SK-N-SH (cell line): Measurements from ENCODE around the gene ABCC5. TPM values are rescaled to one million over a fixed set of nuclear protein-coding genes. Genes with fewer than 3 reads are reported as not detected.

ENCODE experiments used
- CTCF ChIA-PET: fragments of 300-600, 350-600 bp; formaldehyde crosslinking; extraction: SDS; loops from one replicate; lab custom pipeline; 2021; lab: Yijun Ruan, JAX
- POLR2A ChIA-PET: fragments of 350-600 bp; sonication (Branson Sonifier 250); formaldehyde crosslinking; extraction: SDS; loops from one replicate; lab custom pipeline; 2020; ENCODE audit warnings: antibody characterized with exemption, inconsistent platforms; lab: Yijun Ruan, JAX
- DNase-seq: peaks from one replicate; pipeline ENCODE4 v3.0.0; 2012
- H2AFZ ChIP-seq: fragments of 200-600 bp; sonication (generic); 2 replicates; pipeline ENCODE4 v1.8.1; 2016; ENCODE audit warnings: antibody characterized with exemption, mild to moderate bottlenecking, low read depth
- H3F3A ChIP-seq: fragments of 200-600 bp; sonication (generic); replicated peaks from 2 replicates; pipeline ENCODE3; 2016; ENCODE audit warnings: antibody characterized with exemption, mild to moderate bottlenecking; ENCODE audit not compliant: insufficient read depth
- H3K27ac ChIP-seq, 2 experiments: fragments of 200-500 bp in 1 of 2; fragments of 200-600 bp in 1 of 2; sonication (Bioruptor generic) in 1 of 2; sonication (generic), shearing (Covaris generic) in 1 of 2; 2 replicates each; pipeline versions ENCODE4 v1.5.1 to v1.6.1; 2014 to 2016; ENCODE audit warnings: low read depth in 2 of 2, inconsistent platforms in 1 of 2, low read length in 1 of 2, mild to moderate bottlenecking in 1 of 2, mixed read lengths in 1 of 2
- H3K27me3 ChIP-seq: fragments of 200-600 bp; sonication (generic), shearing (Covaris generic); 2 replicates; pipeline ENCODE4 v1.6.1; 2016; ENCODE audit warnings: mixed run types; ENCODE audit not compliant: insufficient read depth
- H3K36me3 ChIP-seq, 2 experiments: fragments of 200-500 bp in 1 of 2; fragments of 200-600 bp in 1 of 2; sonication (Bioruptor generic) in 1 of 2; sonication (generic) in 1 of 2; replicated peaks in 1 of 2; 2 replicates each; pipeline versions ENCODE3 to v1.5.1; 2014 to 2016; ENCODE audit warnings: low read length in 1 of 2, mild to moderate bottlenecking in 1 of 2; ENCODE audit not compliant: insufficient read depth in 2 of 2, control insufficient read depth in 1 of 2
- H3K4me1 ChIP-seq, 2 experiments: fragments of 200-500 bp in 1 of 2; fragments of 200-600 bp in 1 of 2; sonication (Bioruptor generic) in 1 of 2; sonication (generic), shearing (Covaris generic) in 1 of 2; 2 replicates each; pipeline versions ENCODE4 v1.5.1 to v1.6.1; 2014 to 2016; ENCODE audit warnings: low read depth in 1 of 2, low read length in 1 of 2, mixed run types in 1 of 2; ENCODE audit not compliant: insufficient read depth in 2 of 2, control insufficient read depth in 1 of 2
- H3K4me2 ChIP-seq: fragments of 200-600 bp; sonication (generic), shearing (Covaris generic); 2 replicates; pipeline ENCODE4 v1.6.1; 2017; ENCODE audit warnings: mixed run types
- H3K4me3 ChIP-seq, 2 experiments: fragments of 200-500 bp in 1 of 2; fragments of 200-600 bp in 1 of 2; sonication (Bioruptor generic) in 1 of 2; sonication (generic), shearing (Covaris generic) in 1 of 2; 2 replicates each; pipeline versions ENCODE4 v1.5.1 to v1.8.1; 2014 to 2016; ENCODE audit warnings: low read depth in 2 of 2, inconsistent platforms in 1 of 2, low read length in 1 of 2, mild to moderate bottlenecking in 1 of 2, mixed read lengths in 1 of 2, moderate library complexity in 1 of 2
- H3K79me2 ChIP-seq: fragments of 200-600 bp; sonication (generic); 2 replicates; pipeline ENCODE4 v1.8.1; 2017; ENCODE audit warnings: mild to moderate bottlenecking; ENCODE audit not compliant: insufficient read depth
- H3K9ac ChIP-seq: fragments of 200-600 bp; sonication (generic); 2 replicates; pipeline ENCODE4 v1.6.1; 2017; ENCODE audit warnings: mixed run types
- H3K9me2 ChIP-seq: fragments of 200-600 bp; sonication (generic); 2 replicates; pipeline ENCODE4 v1.6.1; 2017; ENCODE audit warnings: mixed run types
- H3K9me3 ChIP-seq: fragments of 200-600 bp; sonication (generic); 2 replicates; pipeline ENCODE4 v1.6.1; 2017; ENCODE audit warnings: mixed run types, mild to moderate bottlenecking, moderate library complexity
- H4K20me1 ChIP-seq: fragments of 200-600 bp; sonication (generic); 2 replicates; pipeline ENCODE4 v1.6.1; 2017; ENCODE audit warnings: mild to moderate bottlenecking, mixed run types; ENCODE audit not compliant: insufficient read depth
- ELF1 ChIP-seq: IDR thresholded peaks from 2 replicates; pipeline ENCODE4 v1.4.0; 2012
- EP300 ChIP-seq, 2 experiments: IDR thresholded peaks; 2 replicates each; pipeline versions ENCODE4 v1.4.0 to v1.6.1; 2012; ENCODE audit warnings: borderline replicate concordance in 1 of 2, low read depth in 1 of 2, low read length in 1 of 2
- EZH2phosphoT487 ChIP-seq: fragments of 200-600 bp; sonication (generic); IDR thresholded peaks from 2 replicates; pipeline ENCODE4 v1.6.1; 2017; ENCODE audit warnings: low read depth, mixed run types, mild to moderate bottlenecking, antibody characterized with exemption, moderate library complexity, borderline replicate concordance
- FOSL2 ChIP-seq: IDR thresholded peaks from 2 replicates; pipeline ENCODE4 v1.4.0; 2012; ENCODE audit warnings: low read depth, mild to moderate bottlenecking, moderate library complexity, borderline replicate concordance
- FOXJ3 ChIP-seq: sonication (generic); formaldehyde crosslinking; IDR thresholded peaks from 2 replicates; pipeline ENCODE4 v1.5.1; 2020; ENCODE audit warnings: mild to moderate bottlenecking, missing genetic modification reagents
- GATA2 ChIP-seq: sonication (generic); formaldehyde crosslinking; IDR thresholded peaks from 2 replicates; pipeline ENCODE4 v1.5.0; 2020; ENCODE audit warnings: mild to moderate bottlenecking, missing genetic modification reagents
- MEF2A ChIP-seq: IDR thresholded peaks from 2 replicates; pipeline ENCODE4 v1.4.0; 2012; ENCODE audit warnings: low read depth, borderline replicate concordance
- MXI1 ChIP-seq: IDR thresholded peaks from 2 replicates; pipeline ENCODE4 v1.6.1; 2012; ENCODE audit warnings: mild to moderate bottlenecking, low read depth, low read length, improper control_type of control experiment
- NFIC ChIP-seq: IDR thresholded peaks from 2 replicates; pipeline ENCODE4 v1.4.0; 2012; ENCODE audit warnings: borderline replicate concordance
- NRF1 ChIP-seq: IDR thresholded peaks from 2 replicates; pipeline ENCODE4 v1.6.1; 2012; ENCODE audit warnings: low read depth, mild to moderate bottlenecking, low read length
- POLR2AphosphoS5 ChIP-seq: IDR thresholded peaks from 2 replicates; pipeline ENCODE4 v1.6.1; 2012; ENCODE audit warnings: low read depth, low read length
- RAD21 ChIP-seq: IDR thresholded peaks from 2 replicates; pipeline ENCODE4 v1.6.1; 2012; ENCODE audit warnings: mild to moderate bottlenecking, low read length
- RFX5 ChIP-seq: IDR thresholded peaks from 2 replicates; pipeline ENCODE4 v1.6.1; 2012; ENCODE audit warnings: mild to moderate bottlenecking, improper control_type of control experiment, low read length
- TCF12 ChIP-seq: IDR thresholded peaks from 2 replicates; pipeline ENCODE4 v1.4.0; 2012
- WGBS: methylation state at CpG from one replicate; pipeline ENCODE4 v1.1.6; 2017; ENCODE audit warnings: low lambda C conversion rate; 5-methylcytosine and 5-hydroxymethylcytosine counted together
- polyA plus RNA-seq, 3 experiments: library from polyadenylated mRNA; depleted of rRNA; stranded (reverse); fragments of >200 nt; gene quantifications; 2 replicates each; pipeline ENCODE4 v1.2.3, GENCODE V29; 2012
- TF ChIP-seq, protein P1 (sequence below): IDR thresholded peaks from 2 replicates; pipeline ENCODE4 v1.4.0; 2012; ENCODE audit warnings: low read depth, borderline replicate concordance
- TF ChIP-seq, protein P2 (sequence below): fragments of 150-350 bp; IDR thresholded peaks from 2 replicates; pipeline ENCODE4 v1.6.1; 2016; ENCODE audit warnings: mild to moderate bottlenecking, low read depth, low read length
- TF ChIP-seq, protein P3 (sequence below): IDR thresholded peaks from 2 replicates; pipeline ENCODE4 v1.4.0; 2012; ENCODE audit warnings: low read depth, borderline replicate concordance
- TF ChIP-seq, protein P4 (sequence below): IDR thresholded peaks from 2 replicates; pipeline ENCODE4 v1.4.0; 2012; ENCODE audit warnings: low read depth
- TF ChIP-seq, protein P5 (sequence below): fragments of 200-600 bp; sonication (generic); IDR thresholded peaks from 2 replicates; pipeline ENCODE4 v1.6.1; 2017; ENCODE audit warnings: antibody characterized with exemption, mild to moderate bottlenecking, moderate library complexity

ABCC5 gene
- polyA plus RNA-seq, 1 of the 3 experiments (the other 2 are of a cell fraction), result 25.9 TPM

DNA sequence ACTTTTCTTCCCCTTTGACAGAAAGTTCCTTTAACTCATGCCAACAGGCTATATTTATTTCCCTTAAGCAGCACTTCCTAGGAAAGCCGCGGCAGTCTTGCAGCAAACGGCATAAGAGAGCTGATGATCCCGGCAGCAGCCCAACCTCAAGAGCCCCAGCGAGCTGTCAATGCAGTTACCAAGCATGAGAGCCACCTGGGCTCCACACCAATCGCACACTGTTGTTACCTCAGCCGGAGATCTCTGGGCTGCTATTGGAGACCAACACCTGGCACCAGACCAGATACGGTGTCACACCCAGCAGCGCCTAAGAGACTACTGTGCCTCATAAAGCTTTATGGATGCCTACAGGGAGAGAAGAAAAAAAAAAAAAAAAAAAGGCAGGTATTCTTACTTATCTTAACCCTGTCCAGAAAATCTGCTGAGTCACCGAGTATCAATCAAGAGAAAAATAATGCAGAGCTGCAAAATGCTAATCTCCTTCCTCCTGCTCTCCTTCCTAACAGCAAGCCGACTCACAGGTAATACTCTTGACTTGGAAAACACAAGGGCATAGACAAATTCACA is 11.7 kb downstream of the ABCC5 start:
- peaks cover 5% of the 10 kb centered on the region for H3F3A ChIP-seq
- H3K4me2 ChIP-seq, result no peak overlapping the region
- H3K9ac ChIP-seq, result no peak overlapping the region
- no peak for DNase-seq
- peaks cover 10 to 12% of the 10 kb centered on the region in 2 experiments for H3K36me3 ChIP-seq
- TF ChIP-seq, protein P1, sequence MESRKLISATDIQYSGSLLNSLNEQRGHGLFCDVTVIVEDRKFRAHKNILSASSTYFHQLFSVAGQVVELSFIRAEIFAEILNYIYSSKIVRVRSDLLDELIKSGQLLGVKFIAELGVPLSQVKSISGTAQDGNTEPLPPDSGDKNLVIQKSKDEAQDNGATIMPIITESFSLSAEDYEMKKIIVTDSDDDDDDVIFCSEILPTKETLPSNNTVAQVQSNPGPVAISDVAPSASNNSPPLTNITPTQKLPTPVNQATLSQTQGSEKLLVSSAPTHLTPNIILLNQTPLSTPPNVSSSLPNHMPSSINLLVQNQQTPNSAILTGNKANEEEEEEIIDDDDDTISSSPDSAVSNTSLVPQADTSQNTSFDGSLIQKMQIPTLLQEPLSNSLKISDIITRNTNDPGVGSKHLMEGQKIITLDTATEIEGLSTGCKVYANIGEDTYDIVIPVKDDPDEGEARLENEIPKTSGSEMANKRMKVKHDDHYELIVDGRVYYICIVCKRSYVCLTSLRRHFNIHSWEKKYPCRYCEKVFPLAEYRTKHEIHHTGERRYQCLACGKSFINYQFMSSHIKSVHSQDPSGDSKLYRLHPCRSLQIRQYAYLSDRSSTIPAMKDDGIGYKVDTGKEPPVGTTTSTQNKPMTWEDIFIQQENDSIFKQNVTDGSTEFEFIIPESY, result no peak
- TF ChIP-seq NFIC, result no peak
- no peak for TF ChIP-seq RAD21
- TF ChIP-seq POLR2AphosphoS5, result no peak
- no peak for TF ChIP-seq FOXJ3 (CRISPR knock-in tag)
- TF ChIP-seq FOSL2, result no peak
- TF ChIP-seq, protein P2, sequence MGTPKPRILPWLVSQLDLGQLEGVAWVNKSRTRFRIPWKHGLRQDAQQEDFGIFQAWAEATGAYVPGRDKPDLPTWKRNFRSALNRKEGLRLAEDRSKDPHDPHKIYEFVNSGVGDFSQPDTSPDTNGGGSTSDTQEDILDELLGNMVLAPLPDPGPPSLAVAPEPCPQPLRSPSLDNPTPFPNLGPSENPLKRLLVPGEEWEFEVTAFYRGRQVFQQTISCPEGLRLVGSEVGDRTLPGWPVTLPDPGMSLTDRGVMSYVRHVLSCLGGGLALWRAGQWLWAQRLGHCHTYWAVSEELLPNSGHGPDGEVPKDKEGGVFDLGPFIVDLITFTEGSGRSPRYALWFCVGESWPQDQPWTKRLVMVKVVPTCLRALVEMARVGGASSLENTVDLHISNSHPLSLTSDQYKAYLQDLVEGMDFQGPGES, result no peak
- TF ChIP-seq, protein P3, sequence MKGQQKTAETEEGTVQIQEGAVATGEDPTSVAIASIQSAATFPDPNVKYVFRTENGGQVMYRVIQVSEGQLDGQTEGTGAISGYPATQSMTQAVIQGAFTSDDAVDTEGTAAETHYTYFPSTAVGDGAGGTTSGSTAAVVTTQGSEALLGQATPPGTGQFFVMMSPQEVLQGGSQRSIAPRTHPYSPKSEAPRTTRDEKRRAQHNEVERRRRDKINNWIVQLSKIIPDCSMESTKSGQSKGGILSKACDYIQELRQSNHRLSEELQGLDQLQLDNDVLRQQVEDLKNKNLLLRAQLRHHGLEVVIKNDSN, result no peak
- no peak for TF ChIP-seq NRF1
- no peak for TF ChIP-seq EP300 (IDR thresholded peaks at IDR 0.05; ENCODE audit: borderline replicate concordance in 1 of 2, low read depth in 1 of 2, low read length in 1 of 2)
- no peak for TF ChIP-seq MEF2A
- TF ChIP-seq, protein P4, sequence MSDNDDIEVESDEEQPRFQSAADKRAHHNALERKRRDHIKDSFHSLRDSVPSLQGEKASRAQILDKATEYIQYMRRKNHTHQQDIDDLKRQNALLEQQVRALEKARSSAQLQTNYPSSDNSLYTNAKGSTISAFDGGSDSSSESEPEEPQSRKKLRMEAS, result no peak
- no peak for TF ChIP-seq TCF12
- TF ChIP-seq EZH2phosphoT487, result no peak
- TF ChIP-seq ELF1, result no peak
- TF ChIP-seq, protein P5, sequence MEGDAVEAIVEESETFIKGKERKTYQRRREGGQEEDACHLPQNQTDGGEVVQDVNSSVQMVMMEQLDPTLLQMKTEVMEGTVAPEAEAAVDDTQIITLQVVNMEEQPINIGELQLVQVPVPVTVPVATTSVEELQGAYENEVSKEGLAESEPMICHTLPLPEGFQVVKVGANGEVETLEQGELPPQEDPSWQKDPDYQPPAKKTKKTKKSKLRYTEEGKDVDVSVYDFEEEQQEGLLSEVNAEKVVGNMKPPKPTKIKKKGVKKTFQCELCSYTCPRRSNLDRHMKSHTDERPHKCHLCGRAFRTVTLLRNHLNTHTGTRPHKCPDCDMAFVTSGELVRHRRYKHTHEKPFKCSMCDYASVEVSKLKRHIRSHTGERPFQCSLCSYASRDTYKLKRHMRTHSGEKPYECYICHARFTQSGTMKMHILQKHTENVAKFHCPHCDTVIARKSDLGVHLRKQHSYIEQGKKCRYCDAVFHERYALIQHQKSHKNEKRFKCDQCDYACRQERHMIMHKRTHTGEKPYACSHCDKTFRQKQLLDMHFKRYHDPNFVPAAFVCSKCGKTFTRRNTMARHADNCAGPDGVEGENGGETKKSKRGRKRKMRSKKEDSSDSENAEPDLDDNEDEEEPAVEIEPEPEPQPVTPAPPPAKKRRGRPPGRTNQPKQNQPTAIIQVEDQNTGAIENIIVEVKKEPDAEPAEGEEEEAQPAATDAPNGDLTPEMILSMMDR, result no peak
- no peak for TF ChIP-seq MXI1
- no peak for TF ChIP-seq GATA2
- no peak for TF ChIP-seq RFX5
- no peaks in the 10 kb centered on the region for H3K9me2 ChIP-seq
- H3K4me1 ChIP-seq, result peaks cover 3 to 6% of the 10 kb centered on the region in 2 experiments; a peak in 2 of 4 replicates
- WGBS, result 88% methylated on average over 11 of the region's 11 CpGs
- H4K20me1 ChIP-seq, result no peaks in the 10 kb centered on the region
- no peaks in the 10 kb centered on the region for H3K27me3 ChIP-seq
- POLR2A ChIA-PET, result no interaction called here
- no peaks in the 10 kb centered on the region for H3K9me3 ChIP-seq
- H3K79me2 ChIP-seq, result peaks cover 17% of the 10 kb centered on the region
- CTCF ChIA-PET, result interaction anchor here (0.6 to 1.0 kb wide), 3 partner anchors 9 to 292 kb away, joined by 3 read pairs; no protein-coding TSS in a partner anchor
- no peak overlapping the region for H2AFZ ChIP-seq
- no peak overlapping the region for H3K4me3 ChIP-seq
- H3K27ac ChIP-seq, result no peak overlapping the region
